HG02970 (cell line): Measurements from ENCODE around the gene CLEC10A.
"Not testable (repeated sequence)": the region's sequence is repeated elsewhere in the genome, so short reads cannot be mapped to it uniquely, and the experiment has no call there.

Source experiments
- ATAC-seq: cut with Tn5 transposase; IDR thresholded peaks from one replicate; pipeline ENCODE4 v1.9.1; 2021; ENCODE audit warnings: mild to moderate bottlenecking, moderate library complexity, moderate number of reproducible peaks; ENCODE audit not compliant: unreplicated experiment, low FRiP score

CLEC10A gene, protein sequence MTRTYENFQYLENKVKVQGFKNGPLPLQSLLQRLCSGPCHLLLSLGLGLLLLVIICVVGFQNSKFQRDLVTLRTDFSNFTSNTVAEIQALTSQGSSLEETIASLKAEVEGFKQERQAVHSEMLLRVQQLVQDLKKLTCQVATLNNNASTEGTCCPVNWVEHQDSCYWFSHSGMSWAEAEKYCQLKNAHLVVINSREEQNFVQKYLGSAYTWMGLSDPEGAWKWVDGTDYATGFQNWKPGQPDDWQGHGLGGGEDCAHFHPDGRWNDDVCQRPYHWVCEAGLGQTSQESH

DNA sequence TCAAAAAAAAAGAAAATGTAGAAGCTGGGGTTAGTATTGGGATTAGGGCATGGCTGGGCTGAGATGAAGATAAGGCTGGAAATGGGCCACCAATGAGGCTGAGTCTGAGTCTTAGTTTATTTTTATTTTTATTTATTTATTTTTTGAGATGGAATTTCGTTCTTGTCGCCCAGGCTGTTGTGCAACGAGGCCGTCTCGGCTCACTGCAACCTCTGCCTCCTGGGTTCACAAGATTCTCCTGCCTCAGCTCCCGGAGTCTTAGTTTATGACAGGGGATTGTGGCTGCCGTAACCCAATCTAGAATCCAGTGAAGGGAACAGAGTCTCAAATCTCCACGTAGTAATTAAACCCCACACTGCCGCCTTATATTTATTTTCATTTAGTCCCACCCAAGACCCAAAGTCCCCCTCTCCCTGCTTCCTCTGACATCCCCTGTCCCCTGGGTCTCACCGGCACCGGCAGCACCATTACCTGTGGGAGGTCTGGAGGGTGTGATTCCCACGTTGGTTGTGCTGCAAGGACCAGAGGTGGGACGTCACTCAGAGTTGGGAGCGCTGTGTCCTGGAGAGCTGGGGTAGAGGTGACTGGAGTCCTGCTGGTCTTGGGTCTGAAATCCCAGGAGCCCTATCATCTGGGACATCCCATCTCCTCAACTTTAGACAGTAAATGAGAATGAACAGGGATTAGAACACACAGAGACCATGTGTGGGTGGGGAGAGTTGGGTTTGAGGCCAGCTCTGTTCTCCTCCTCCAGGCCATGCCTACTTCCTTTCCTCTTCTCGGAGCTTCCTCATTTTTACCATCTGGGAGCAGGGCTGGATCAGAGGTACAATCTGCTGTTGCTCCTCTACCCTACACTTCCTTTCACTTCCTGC is at the start of gene CLEC10A:
Gene CLEC10A, minus strand, starts transcription at position 671 of the 875 bp plus-strand sequence. CDS start 1,439 bp downstream, outside the sequence.
- ATAC-seq, result no peak

DNA sequence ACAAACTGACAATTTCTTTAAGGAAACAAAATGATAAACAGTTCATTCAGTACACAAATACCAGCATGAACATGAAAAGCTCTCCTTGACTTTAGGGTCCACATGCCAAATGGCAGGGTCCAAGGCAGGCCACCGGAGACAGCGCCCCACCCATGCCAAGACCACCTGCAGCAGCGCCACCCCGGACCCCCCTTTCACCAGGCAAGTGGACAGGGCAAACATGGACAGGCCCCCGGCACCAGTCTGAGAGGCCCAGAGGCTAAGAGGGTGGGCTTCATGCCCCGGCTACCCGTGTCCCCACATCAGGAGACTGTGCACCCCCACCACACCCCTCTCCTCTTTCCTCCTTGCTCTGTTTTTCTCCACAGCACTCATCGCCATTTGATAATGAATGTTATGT is 49.3 kb upstream of the CLEC10A start:
- no peak for ATAC-seq

DNA sequence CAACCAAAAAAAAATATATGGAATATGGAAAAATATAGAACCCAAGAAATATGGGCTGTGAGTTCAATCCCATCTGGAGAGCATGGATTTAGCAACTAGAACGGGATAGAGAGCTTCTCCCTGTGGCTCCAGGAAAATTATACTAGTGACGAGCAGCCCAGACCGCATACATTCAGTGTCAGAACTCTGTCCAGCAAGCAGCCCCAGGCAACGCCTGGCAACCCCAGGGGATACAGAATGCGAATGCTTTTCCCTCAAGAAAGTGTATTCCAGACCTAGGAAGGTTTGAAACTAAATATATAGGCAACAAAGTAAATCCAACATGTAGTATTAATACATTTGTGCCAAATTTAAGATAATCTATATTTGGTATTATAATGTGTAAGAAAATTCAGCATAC is 48.1 kb upstream of the CLEC10A start:
- no peak for ATAC-seq

DNA sequence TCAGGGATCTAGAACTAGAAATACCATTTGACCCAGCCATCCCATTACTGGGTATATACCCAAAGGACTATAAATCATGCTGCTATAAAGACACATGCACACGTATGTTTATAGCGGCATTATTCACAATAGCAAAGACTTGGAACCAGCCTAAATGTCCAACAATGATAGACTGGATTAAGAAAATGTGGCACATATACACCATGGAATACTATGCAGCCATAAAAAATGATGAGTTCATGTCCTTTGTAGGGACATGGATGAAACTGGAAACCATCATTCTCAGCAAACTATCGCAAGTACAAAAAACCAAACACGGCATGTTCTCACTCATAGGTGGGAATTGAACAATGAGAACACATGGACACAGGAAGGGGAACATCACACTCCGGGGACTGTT is 47.5 kb upstream of the CLEC10A start:
- not testable (repeated sequence) for ATAC-seq

DNA sequence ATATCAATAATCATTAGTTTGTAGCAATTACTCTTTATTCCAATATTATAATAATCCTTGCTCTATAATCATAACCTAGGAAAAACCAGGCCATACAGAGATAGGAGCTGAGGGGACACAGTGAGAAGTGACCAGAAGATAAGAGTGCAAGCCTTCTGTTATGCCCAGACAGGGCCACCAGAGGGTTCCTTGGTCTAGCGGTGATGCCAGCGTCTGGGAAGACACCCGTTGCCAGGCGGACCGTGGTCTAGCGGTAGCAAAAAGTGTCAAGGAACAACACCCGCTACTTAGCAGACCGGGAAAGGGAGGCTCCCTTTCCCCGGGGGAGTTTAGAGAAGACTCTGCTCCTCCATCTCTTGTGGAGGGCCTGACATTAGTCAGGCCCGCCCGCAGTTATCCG is 46.3 kb upstream of the CLEC10A start:
- ATAC-seq, result not testable (repeated sequence)

DNA sequence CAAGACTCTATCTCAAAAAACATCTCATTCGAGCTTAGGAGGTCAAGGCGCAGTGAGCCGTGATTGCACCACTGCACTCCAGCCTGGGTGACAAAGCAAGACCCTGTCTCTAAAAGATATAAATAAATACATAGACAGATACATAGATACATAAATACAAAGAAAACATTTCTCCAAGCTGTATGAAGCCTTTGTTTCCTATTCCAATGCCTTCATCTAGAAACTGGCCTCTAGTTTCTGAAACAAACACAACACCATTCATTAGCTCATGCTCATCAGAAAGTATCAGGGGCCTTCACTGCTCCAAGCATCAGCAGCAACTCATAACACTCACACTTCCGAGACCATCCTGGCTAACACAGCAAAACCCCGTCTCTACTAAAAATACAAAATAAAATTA is 44.9 kb upstream of the CLEC10A start:
- no peak for ATAC-seq

DNA sequence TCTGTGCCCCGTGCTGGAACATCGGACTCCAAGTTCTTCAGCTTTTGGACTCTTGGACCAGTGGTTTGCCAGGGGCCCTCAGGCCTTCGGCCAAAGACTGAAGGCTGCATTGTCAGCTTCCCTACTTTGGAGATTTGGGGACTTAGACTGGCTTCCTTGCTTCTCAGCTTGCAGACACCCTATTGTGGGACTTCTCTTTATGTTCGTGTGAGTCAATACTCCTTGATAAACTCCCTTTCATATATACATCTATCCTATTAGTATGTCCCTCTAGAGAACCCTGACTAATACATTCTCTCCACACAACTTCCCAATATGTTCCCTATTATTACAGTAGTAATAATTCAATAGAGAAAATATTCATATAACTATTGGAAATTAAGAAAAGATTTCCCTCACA is 43.8 kb upstream of the CLEC10A start:
- ATAC-seq, result no peak

DNA sequence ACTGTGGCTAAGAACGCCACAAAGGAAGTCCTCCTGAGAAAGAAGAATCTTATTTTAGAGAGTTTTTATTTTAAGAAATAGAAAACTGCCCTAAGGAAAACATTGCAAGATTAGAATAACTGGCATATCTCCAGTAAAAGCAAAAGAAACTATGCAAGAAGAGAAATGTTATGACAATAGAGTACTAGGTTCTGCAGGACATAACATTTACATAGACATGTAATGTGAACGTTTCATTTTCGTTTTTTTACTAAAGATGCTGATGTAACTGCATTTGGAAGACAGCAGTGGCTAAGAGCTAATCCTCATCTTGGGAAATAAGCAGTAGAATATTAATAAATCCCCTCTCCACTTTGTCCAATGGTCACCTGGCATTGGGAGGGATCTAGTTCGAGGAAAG is 42.3 kb upstream of the CLEC10A start:
- no peak for ATAC-seq

DNA sequence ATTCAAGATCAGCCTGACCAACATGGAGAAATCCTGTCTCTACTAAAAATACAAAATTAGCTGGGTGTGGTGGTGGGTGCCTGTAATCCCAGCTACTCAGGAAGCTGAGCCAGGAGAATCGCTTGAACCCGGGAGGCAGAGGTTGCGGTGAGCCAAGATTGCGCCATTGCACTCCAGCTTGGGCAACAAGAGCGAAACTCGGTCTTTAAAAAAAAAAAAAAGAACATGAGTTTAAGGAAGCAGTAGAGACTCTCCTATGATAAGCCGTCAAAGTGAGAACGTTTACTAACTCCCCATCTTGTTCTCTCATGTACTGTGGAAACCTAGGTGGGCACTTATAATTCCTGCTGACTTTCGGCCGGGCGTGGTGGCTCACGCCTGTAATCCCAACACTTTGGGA is 40.6 kb upstream of the CLEC10A start:
- ATAC-seq, result not testable (repeated sequence)

DNA sequence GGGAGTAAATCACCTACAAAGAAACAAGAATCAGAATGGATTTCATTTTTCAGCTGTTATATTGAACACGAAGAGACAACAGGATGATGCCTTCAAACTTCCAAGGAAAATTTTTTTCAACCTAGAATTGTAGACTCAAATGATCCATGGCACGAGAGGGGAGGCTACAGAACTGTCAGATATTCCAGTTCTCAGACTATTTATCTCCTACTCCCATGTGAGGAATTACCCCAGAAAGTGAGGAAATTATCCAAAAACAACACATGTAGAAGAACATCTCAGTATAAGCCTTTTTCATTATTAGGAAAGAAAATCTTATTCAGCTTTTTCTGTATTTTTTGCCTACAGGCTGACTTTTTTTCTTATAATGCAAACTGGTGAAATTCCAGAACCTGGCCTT is 40.1 kb upstream of the CLEC10A start:
- no peak for ATAC-seq

DNA sequence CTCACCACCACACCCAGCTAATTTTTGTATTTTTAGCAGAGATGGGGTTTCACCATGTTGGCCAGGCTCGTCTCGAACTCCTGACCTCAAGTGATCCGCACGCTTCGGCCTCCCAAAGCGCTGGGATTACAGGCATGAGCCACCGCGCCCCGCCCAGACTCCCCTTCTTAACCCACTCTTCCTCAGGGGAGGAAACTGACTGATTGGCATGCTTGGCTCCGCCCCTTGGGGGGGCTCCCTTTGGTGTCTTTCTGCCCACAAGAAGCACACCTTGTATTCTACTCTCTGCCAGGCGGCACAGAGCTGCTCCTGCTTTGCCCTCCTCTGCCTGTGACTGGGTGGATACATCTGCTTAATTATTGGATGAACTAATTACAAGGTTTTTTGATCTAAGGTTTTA is 39.3 kb upstream of the CLEC10A start:
- ATAC-seq, result no peak

DNA sequence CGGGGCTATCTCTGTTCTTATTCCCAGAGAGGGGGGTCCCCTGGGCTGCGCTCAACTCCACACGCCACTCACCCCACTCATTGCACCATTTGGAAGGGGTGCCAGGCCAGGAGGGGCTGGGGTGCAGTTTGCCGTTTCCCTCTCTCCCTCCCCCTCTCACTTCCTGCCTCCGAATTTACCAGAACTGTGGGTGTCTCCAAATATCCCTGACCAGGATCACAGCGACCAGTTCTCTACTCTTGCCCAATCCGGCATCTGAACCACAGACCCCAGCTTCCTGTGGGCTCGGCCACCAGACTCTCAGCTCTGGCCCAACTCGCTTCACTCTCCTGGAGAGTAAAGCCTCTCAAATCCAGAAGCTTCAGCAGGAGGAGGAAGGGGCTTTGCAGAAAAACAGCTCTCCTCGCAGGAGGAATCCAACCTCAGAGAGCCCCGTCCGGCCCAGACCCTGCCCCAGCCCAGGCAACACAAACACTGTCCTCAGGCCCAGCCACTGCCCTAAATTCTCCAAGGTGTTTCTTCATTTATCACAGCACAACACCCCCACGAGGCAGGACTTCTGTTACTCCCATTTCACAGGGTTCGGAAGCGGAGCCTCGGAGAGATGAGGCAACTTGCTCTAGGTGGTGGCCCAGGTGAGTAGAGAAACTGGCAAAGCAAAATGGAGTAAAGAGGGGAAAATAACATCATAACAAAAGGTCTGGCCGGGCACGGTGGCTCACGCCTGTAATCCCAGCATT is 35.0 kb upstream of the CLEC10A start:
- ATAC-seq, result no peak

DNA sequence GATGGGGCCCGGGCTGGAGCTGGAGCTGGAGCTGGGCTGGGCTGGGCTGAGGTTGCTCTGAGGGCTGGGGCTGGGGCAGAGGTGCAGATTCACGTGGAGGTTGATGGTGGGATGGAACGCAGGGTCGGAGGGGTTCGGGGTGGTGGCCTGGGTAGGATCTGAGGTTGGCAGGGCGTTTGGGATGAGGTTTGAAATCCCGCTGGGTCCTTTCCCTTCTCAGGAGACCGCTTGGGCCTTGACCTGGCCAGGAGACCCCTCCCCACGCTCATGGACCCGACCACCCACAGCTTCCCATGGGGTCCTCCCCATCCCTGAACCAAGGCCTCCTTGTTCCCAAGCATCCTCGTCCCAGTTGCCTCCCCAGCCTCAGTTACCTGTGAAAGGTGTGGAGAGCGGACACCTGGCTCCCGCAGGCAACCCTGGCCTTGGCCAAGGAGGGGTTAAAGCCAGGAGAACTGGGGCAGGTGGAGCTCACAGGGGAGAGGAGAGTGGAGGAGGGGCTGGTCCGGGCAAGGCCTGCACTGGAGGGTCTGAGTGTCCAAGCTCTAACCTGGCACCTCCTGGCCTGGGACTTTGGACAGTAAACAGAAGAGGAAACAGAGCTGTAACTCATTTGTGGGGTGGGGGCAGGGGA is 34.3 kb upstream of the CLEC10A start, which contains the start of gene ASGR2:
Gene ASGR2, minus strand, starts transcription at position 582 of the 634 bp plus-strand sequence. CDS start 582 bp downstream, outside the sequence.
- no peak for ATAC-seq

DNA sequence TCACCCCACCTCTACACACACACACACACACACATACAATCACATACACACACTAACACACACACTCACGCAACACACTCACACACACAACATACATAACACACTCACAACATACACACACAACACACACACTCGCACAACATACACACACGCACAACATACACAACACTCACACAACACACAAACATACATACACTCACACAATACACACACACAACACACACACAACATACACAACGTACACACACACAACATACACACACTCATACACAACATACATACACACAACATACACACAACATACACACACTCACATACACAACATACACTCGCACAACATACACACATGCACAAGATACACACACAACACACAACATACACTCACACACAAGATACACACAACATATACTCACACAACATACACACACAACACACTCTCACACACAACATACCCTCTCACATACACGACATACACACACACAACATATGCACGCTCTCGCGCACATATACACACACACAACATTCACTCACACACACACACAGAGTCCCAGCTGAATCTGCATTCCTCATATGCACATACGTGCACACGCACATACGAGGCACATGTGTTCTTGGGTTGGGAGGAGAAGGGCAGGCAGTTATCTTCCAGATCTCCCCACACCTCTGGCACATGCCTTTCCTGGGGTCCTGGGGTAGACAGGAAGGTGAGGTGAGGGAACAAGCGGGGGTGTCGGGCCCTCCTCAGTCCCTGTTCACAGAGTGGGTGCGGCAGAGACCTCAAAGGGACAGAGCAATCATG is 33.4 kb upstream of the CLEC10A start:
- no peak for ATAC-seq

DNA sequence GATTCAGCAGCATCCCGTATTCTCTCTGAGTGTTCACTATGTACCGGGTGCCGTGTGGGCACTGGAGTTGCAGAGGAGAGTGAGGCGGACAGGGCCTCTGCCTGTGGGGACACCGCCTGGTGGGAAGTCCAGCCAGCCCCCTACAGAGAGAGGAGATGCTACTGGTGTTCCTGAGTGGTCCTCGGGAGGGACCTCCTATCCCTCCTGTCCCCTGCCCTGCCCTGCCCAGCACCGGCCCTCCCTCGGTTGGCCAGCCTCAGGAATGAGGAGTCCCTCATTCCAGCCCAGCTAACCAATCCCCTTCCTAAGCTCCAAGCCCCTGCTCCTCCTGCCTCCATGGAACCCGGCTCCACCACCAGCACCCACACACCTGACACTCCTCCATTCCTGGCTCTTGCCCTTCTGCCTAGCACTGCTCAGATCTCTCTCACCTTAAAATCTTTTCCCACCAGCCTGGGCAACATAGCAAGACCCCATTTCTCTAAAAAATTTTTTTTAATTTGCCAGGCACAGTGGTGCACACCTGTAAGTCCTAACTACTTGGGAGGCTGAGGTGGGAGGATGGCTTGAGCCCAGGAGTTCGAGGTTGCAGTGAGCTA is 32.6 kb upstream of the CLEC10A start:
- ATAC-seq, result no peak

DNA sequence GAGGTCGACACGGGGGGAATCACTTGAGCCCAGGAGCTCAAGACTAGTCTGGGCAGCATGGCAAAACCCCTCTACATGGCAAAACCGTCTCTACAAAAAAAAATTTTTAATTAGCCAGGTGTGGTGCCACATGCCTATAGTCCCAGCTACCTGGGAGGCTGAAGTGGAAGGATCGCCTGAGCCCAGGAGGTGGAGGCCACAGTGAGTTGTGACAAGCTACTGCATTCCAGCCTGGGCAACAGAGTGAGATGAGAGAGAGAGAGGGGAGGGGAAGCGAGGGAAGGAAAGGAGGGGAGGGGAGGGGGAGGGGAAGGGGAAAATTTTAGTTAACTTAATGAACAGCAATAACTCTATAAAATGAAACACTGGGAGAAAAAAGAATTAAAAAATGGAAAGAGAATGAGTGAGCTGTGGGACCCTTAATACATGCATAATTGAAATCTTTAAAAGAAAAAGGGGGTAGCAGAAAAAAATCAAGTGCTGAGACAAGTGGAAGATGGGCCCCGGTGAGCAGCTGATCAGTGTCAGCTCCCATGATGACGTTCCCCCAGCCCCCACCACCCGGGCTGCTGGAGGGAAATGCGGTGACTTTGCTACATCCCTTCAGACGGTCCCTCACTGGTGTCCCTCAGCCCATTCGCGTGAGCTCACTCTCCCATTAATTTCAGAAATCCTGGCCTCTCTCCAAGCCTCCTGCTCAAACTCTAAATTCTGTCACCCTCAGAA is 31.9 kb upstream of the CLEC10A start:
- ATAC-seq, result no peak

DNA sequence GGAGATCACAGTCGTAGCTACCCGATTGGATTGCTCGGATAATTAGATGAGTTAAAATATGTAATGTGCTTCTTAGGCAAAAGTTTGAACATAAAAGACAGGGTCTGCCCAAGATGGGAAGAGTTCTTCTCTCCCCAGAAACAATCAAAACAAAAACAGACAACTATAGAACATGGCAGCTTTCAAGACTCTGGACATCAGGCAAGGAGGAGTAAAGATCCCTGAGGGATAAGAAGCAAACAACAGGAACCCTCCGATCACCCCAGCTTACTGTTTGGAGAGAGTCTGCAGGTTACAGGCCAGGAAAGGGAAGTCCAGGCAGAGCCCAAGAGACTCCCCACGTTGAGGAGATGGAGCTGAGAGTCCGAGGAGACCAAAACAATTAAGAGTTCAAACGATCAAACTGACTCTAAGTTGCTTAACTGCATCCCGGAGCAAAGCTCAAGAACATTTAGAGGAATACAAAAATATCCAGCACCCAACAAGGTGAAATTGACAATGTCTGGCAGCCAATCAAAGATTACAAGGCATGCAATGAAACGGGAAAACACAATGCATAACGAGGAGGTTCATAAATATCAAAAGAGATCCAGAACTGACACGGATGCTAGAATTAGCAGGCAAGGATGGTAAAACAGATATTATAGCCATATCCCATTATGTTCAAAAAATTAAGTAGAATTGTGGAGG is 30.7 kb upstream of the CLEC10A start:
- no peak for ATAC-seq
